Large intestine (tissue), 3 donors: ENCODE results near the gene GIMAP6. TPM values are rescaled to one million over a fixed set of nuclear protein-coding genes. Genes with fewer than 3 reads are reported as not detected.
"Not testable (repeated sequence)": the region's sequence is repeated elsewhere in the genome, so short reads cannot be mapped to it uniquely, and the experiment has no call there.

Source experiments
- DNase-seq, 2 donors: peaks; one replicate each; pipeline versions ENCODE4 v3.0.0 to v3.0.0-alpha.2; 2013
- H3K27ac ChIP-seq: one replicate; pipeline ENCODE4 v1.5.1; 2013; ENCODE audit warnings: low read length
- H3K27me3 ChIP-seq: 2 replicates; pipeline ENCODE4 v1.6.1; 2013; ENCODE audit warnings: low read length; ENCODE audit not compliant: control insufficient read depth, insufficient read depth
- H3K36me3 ChIP-seq: 2 replicates; pipeline ENCODE4 v1.6.1; 2013; ENCODE audit warnings: low read length; ENCODE audit not compliant: control insufficient read depth, insufficient read depth
- H3K4me1 ChIP-seq: one replicate; pipeline ENCODE4 v1.6.1; 2013; ENCODE audit warnings: low read length; ENCODE audit not compliant: control insufficient read depth, insufficient read depth
- H3K4me3 ChIP-seq: one replicate; pipeline ENCODE4 v1.5.1; 2013; ENCODE audit warnings: low read length
- H3K9me3 ChIP-seq: one replicate; pipeline ENCODE4 v1.6.1; 2013; ENCODE audit warnings: mild to moderate bottlenecking, low read depth, low read length, moderate library complexity; ENCODE audit not compliant: control insufficient read depth
- WGBS: methylation state at CpG from one replicate; pipeline ENCODE4 v1.1.5; 2013; ENCODE audit warnings: low lambda C conversion rate; ENCODE audit not compliant: insufficient coverage; 5-methylcytosine and 5-hydroxymethylcytosine counted together
- polyA plus RNA-seq: library from polyadenylated mRNA; unstranded; fragments of 120-200 nt; gene quantifications from one replicate; pipeline ENCODE4 v1.2.1, GENCODE V29; 2013

Gene GIMAP6
- polyA plus RNA-seq, 1 donor: 10.7 TPM

DNA sequence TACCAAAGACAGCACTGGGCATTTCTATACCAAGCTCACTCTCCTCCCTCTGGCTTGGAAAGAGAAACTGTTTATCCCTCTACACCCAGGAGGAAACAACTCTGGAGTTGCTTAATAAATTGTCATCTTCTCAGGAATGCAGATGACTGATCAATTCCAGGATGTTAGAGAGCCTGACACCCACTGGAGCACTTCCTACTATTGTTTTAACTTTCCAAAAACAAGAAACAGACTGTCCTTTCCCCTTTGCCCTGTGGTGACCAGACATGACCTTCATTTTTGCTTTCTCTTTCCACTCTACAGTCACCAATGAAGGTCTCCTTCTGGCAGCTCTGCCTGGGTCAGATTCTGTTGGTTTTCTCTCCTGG lies 45.4 kb downstream of the GIMAP6 start:
- Histone ChIP-seq H3K27ac (no peak overlapping the region), H3K4me1 (no peaks in the 10 kb centered on the region), H3K9me3 (no peaks in the 10 kb centered on the region), H3K27me3 (no peaks in the 10 kb centered on the region), H3K36me3 (no peaks in the 10 kb centered on the region), H3K4me3 (no peak overlapping the region)
- DNase-seq: no peak

DNA sequence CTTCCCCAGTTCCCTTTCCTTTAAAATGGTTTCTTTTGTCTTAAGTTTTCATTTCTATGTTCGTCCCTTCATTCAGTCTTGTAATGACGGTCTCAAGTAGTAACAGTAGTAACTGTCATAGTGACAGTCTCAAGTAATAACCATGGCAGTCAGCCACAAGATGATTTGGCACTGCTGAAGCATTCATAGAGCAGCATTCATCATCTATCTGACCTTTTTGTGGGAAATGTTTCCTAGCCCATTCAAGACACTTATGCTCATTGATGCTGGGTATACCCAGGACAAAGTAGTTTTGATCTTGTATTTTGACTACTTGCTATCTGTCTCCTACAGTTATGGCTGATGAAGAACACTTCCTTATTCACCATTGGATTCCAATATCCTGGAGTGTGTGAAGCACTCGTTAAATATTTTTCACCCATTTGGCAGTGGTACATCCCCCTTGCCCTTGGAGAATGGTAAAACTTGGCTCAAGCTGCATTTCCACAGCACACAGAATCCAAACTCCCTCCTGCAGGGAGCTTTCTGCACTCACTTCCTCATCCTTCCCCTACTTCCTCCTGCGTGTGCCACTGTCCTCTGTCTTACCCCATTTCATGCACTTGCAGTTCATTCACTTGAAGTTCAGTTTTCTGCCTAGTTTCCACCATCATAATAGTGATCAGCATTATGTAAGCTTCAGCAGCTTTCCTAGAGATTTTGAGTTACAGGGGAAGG lies 46.0 kb downstream of the GIMAP6 start:
- DNase-seq: peak in 1 of 2 donors; percentile 12

DNA sequence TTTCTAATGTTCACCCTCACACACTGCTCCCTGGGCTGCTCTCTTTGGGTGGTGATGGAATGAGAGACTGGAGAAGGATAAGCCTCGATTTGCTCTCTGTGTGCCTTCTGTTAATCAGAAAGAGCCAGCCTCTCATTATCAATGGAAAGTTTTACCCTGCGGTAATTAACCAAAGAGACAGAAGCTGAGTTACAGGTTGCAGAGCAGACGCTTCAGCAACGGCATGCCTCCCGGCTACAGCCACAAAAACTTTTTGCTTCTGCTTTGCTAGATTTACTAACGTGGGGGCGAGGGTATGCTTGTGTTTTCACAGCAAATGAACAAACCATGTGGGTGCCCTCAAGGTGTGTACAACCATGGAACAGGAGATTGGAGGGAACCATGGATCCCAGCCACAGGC lies 47.0 kb downstream of the GIMAP6 start:
- 70% methylated on average over 2 of the region's 7 CpGs for WGBS
- Histone ChIP-seq H3K4me3 (no peak overlapping the region), H3K27me3 (no peaks in the 10 kb centered on the region), H3K4me1 (no peaks in the 10 kb centered on the region), H3K9me3 (no peaks in the 10 kb centered on the region), H3K36me3 (no peaks in the 10 kb centered on the region), H3K27ac (no peak overlapping the region)
- DNase-seq: no peak

More for the DNA sequence above, 46.0 kb downstream of the GIMAP6 start:
- WGBS: 68% methylated on average over 3 of the region's 4 CpGs
- no peaks in the 10 kb centered on the region for H3K9me3 ChIP-seq
- H3K27ac ChIP-seq: no peak overlapping the region
- no peaks in the 10 kb centered on the region for H3K36me3 ChIP-seq
- H3K27me3 ChIP-seq: no peaks in the 10 kb centered on the region
- H3K4me3 ChIP-seq: no peak overlapping the region
- no peaks in the 10 kb centered on the region for H3K4me1 ChIP-seq

DNA sequence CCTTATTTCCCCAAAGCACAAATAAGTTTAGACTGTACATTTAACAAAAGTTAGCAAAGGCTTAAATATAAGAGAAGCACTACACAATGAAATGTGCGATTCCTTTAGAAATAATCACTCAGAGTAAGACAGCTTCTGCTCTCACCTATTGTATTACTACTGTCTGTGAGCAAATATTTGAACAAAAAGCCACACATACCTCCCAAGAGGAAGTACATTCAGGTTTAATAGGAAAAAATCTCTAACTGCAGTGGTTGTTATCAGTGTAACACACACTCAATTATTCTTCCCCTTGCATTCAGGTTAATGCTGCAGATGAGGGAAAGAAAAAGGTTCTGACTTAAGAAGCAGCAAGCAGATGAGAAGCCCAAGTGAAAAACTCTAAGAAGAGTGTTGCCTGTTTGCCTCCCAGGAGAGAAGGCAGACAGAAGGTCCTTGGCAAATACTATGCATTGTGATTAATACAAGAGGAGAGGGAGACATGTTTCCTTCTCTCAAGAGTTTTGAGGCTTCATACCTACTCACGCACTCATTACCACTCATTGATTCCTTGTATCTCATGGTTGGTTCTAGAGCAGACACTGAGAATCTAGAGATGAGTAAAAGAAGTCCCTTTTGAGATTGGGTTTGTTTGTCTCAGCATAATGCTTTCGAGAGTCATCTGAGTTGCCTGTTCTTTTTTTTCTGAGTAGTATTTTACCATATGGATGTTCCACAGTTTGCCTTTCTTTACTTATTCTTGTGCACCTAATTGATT lies 51.4 kb downstream of the GIMAP6 start:
- H3K4me3 ChIP-seq: no peak overlapping the region
- H3K27ac ChIP-seq: no peak overlapping the region
- no peaks in the 10 kb centered on the region for H3K4me1 ChIP-seq
- H3K9me3 ChIP-seq: no peaks in the 10 kb centered on the region
- H3K27me3 ChIP-seq: no peaks in the 10 kb centered on the region
- H3K36me3 ChIP-seq: no peaks in the 10 kb centered on the region
- no peak for DNase-seq
- no CpG with 5 or more reads among the region's 3 CpGs for WGBS

DNA sequence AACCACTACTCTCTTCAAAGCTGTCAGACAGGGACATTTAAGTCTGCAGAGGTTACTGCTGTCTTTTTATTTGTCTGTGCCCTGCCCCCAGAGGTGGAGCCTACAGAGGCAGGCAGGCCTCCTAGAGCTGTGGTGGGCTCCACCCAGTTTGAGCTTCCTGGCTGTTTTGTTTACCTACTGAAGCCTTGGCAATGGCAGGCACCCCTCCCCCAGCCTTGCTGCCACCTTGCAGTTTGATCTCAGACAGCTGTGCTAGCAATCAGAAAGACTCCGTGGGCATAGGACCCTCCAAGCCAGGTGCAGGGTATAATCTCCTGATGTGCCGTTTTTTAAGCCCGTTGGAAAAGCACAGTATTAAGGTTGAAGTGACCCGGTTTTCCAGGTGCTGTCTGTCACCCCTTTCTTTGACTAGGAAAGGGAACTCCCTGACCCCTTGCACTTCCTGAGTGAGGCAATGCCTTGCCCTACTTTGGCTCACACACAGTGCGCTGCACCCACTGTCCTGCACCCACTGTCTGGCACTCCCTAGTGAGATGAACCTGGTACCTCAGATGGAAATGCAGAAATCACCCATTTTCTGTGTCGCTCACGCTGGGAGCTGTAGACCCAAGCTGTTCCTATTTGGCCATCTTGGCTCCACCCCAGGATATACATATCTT lies 52.1 kb downstream of the GIMAP6 start:
- H3K4me3 ChIP-seq, H3K4me1 ChIP-seq, H3K9me3 ChIP-seq, H3K36me3 ChIP-seq, H3K27me3 ChIP-seq, H3K27ac ChIP-seq, DNase-seq: not testable (repeated sequence)
- WGBS: no CpG with 5 or more reads among the region's 7 CpGs

Other genes starting within 250 kb of the GIMAP6 start
- 6.3 TPM for gene GIMAP8, start 181.8 kb downstream of the GIMAP6 start, polyA plus RNA-seq
- 14.7 TPM for gene GIMAP7, start 117.5 kb downstream of the GIMAP6 start, polyA plus RNA-seq
- 17.8 TPM for gene GIMAP4, start 65.0 kb downstream of the GIMAP6 start, polyA plus RNA-seq
- 9.3 TPM for gene GIMAP2, start 53.3 kb upstream of the GIMAP6 start, polyA plus RNA-seq
- 2.2 TPM for gene GIMAP1, start 84.2 kb upstream of the GIMAP6 start, polyA plus RNA-seq
- 9.0 TPM for gene GIMAP5, start 105.0 kb upstream of the GIMAP6 start, polyA plus RNA-seq
- gene TMEM176B, start 168.0 kb upstream of the GIMAP6 start, polyA plus RNA-seq: 291 TPM
- 300 TPM for gene TMEM176A, start 168.4 kb upstream of the GIMAP6 start, polyA plus RNA-seq
- 206 TPM for gene AOC1, start 220.1 kb upstream of the GIMAP6 start, polyA plus RNA-seq